ENCODE data around the gene FRMD6.

FRMD6 gene

DNA sequence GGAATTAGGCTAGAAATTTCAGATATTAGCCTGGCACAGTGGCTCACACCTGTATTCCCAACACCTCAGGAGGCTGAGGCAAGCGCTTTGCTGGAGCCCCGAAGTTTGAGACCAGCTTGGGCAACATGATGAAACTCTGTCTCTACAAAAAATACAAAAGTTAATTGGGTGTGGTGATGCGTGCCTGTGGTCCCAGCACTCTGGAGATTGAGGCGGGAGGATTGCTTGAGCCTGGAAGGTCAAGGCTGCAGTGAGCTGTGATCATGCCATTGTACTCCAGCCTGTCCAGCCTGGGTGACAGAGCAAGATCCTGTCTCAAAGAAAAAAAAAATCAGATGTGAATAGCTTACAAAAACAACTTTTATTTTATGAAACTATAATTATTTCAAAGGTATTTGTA is 15.1 kb downstream of the FRMD6 start:
- DNase-seq (ENCODE audit: low read depth in 2 of 2), result no peak

GRCh38 chr14:51668870-51669269 is 17.2 kb downstream of the FRMD6 start:
- DNase-seq (ENCODE audit: low read depth in 2 of 2), result no peak

DNA sequence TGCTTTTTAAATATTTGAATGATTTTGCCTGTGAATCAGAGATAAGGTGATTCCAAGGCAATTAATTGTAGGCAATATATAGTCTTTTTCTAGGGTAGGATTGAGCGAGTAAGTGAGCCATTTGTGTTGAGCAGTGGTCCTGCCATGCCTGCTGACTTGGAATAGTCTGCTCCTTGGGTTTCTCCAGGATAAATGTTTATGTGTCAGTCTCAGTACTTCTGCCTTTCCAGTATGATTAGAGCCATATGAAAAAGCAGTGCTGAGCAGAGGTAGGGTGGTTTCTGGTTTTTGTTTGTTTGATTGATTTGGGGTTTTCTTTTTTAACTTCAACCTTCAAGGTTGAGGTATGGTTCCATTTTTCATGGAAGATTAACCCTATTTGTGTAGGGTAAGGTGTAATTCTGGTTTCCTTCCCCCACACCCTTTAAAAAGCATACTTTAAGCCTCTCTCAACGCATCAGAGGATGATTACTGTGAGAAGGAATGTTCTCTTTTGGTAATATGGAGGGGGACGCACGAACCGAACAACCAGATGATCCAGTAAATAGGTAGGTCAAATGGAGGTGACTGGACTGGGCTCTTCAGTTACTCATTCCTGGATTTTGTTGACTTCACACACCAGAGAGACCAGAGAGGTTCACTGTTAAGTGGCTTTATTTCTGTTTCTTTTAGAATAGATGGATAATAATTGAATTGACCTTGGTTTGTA is 22.7 kb downstream of the FRMD6 start:
- DNase-seq (ENCODE audit: low read depth in 2 of 2), result no peak

- no peak for DNase-seq (ENCODE audit: low read depth in 2 of 2)
These were observed 24.8 kb downstream of the FRMD6 start for GRCh38 chr14:51676549-51676948.

DNA sequence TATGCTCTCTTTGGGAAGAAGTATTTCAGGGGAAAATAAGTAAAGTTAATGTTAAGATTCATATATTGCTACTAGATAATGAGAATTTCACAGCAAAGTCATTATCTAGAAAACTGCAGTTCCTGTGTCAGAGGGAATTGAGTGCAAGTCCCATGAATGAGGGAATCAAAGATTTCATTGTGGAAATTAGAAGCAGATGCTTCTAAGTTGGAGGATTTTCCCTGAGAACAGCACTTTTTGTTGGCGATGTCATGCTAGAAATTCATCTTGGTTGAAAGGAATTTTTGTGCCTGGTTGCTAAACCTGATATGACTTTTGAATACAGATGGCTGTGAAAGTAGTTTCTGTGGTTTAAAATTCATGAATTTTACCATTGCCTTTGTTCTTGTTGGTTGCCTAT is 25.6 kb downstream of the FRMD6 start:
- no peak for DNase-seq (ENCODE audit: low read depth in 2 of 2)

DNA sequence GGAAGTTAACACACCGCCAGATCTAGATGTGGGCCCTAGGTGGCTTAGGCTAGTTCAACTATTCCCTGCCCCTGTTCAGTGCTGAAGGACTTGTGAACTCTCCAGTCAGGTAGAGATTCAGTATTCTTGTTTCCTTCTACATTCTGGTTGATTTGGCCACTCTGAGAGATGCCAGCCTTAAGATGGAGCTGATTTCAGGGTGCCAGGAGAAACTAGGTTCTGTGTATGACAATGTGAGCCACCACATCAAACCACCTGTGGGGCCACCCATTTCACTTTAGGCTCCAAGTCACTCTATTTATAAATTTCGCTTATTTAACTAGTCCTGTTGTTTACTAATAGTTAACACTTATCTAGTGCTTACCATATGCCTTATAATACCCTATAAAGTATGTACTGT is 26.0 kb downstream of the FRMD6 start:
- no peak for DNase-seq (ENCODE audit: low read depth in 2 of 2)

GRCh38 chr14:51680031-51680430 is 28.3 kb downstream of the FRMD6 start:
- DNase-seq (ENCODE audit: low read depth in 2 of 2), result no peak

DNA sequence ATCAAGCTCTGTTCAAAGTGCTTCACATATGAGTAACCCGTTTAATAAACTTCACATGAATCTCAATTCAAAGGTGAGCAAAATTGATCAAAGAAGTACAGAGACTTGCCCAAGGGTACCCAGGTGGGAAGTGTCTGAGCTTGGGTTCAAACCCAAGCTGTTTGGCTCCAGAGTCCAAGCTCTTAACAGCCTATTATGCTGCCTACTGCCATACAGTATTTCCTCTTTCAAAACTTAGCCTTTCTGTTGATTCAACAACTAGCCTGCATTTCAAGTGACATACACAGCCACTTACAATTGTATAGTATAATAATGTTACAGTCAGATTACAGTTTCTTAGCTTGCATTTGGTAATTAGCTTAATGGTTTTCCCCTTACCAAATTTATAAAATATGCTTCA is 29.7 kb downstream of the FRMD6 start:
- DNase-seq (ENCODE audit: low read depth in 2 of 2), result no peak

GRCh38 chr14:51682411-51682810 is 30.7 kb downstream of the FRMD6 start:
- no peak for DNase-seq (ENCODE audit: low read depth in 2 of 2)

DNA sequence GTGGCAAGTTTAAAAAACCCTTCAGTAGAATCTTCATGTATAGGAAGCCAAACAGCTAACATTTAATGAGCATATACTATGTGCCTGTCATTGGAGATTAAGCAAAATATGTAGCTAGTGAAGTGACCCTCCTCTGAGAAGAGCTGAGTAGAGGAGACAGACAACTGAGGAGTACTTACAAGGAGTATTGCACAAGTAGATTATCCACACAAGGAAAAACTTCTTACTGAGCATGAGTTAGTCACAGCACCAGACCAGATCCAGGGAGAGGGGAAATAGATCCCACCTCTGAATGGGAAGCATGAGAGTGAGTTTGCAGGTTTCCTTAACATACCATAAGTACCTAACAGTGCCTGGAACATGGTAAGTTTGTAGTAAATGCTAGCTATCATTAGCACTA is 33.0 kb downstream of the FRMD6 start:
- no peak for DNase-seq (ENCODE audit: low read depth in 2 of 2)

DNA sequence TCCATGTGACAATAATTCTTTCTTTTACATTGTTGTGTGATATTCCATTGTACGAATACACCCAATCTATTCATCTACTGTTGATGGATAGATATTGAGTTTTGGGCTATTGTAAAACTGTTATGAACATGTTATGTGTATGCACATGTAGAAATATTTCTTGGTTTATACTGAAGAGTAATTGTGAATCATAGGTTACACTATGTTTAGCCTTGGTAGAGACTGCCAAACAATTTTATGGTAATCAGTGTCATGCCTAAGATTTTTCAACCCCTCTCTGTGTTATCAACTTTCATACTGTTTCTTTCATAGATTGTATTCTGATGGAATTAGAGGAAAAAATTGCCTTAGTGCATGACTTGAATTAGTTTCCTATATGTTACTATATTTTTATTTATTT is 39.5 kb downstream of the FRMD6 start:
- no peak for DNase-seq (ENCODE audit: low read depth in 2 of 2)

DNA sequence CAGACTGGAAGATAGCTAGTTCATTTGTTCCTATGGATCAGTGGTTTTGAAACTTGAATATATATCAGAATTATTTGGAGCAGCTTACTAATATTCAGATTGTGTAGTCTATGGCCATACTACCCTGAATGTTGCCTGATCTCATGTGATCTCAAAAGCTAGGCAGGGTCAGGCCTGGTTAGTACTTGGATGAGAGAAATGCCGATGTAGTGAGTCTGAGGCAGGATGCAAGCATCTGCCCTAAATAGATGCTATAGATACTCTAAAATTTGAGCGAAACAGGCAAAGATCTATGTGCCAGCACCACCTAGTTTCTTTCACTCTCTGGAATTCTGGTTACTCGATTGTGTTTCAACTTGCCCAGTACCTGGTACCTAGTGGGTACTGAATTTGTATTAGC is 40.9 kb downstream of the FRMD6 start:
- DNase-seq (ENCODE audit: low read depth in 2 of 2), result no peak

- DNase-seq (ENCODE audit: low read depth in 2 of 2), result no peak
These were observed 46.1 kb downstream of the FRMD6 start for GRCh38 chr14:51697848-51698247.

DNA sequence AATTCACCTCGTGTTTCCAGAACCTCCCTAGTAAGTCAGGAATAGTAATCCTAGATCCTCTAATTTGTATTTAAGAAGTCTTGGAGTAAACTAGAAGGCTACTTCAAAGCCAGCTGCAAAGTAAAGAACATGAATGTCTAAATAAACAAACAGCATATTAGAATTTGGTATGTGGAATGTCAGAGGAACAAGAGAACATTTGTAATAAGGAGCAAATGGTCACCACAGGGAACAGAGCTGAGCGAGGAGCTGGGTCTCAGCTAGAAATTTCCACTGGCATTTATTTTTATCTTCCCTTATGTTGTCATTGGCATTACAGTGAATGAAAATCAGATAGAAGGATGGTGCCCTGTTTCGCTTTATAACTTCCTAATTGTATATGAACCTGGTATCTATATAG is 50.2 kb downstream of the FRMD6 start:
- no peak for DNase-seq (ENCODE audit: low read depth in 2 of 2)

DNA sequence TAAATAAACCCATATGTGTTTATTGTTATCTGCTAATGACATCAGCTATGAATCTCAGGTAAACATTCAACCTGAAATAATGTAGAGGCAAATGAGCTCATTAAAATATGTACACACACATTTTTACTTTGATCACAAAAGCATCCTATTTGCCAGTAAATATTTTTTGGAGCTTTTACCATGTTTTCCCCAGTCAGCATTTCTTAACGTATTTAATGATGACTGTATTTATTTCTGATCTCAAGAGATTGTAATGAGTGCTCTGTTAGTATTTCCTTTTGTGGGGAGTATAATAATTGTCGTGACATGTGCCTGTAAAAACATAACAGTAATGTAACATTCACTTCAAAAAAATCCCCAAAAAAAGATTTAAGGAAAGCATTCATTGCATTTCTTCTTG is 52.1 kb downstream of the FRMD6 start:
- no peak for DNase-seq (ENCODE audit: low read depth in 2 of 2)

DNA sequence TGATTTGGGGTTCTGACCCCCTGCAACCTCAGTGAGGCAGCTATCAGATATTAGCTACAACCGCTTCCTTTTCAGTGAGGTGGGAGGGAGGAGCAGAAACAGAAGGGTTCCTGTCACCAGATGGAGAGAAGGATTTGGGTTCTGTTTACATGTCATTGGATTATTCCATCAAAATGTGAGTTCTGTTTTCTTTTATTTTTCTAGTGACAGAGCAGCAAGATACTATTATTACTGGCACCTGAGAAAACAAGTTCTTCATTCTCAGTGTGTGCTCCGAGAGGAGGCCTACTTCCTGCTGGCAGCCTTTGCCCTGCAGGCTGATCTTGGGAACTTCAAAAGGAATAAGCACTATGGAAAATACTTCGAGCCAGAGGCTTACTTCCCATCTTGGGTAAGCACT is 52.8 kb downstream of the FRMD6 start:
- no peak for DNase-seq (ENCODE audit: low read depth in 2 of 2)

DNA sequence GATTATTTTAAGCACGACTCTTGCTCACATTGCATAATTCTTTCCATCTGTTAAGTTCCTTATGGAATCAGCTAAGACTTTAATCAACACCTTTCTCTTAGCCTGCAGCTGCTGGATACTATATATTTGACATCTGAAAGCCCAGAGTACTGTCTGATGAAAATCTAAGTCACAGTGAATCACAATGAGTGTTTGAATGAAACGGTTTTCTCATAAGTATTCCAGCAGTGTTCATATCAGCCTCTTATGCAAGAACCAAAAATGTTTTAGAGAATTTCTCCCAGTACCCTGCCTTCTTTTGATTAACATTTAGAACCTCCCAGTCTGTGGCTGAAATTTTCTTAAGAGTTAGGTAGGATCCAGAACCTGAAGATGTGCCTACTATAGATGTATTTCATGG is 55.6 kb downstream of the FRMD6 start:
- no peak for DNase-seq (ENCODE audit: low read depth in 2 of 2)

DNA sequence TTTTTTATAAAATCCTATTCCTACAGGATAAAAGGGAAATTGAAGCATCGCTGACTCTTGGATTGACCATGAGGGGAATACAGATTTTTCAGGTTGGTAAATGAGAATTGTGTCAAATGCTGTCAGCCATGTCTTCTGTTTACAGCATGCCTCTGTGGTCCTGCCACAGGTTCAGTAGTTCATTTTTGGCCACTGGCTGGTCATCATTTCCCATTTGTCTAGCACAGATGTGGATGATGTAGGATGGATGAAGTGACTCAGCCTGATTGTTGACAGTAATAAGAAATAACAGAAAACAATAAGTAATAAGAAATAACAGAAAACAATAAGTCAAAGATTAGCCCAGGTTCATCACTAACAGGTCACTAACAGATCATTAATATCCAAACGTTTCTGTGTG is 59.8 kb downstream of the FRMD6 start:
- DNase-seq (ENCODE audit: low read depth in 2 of 2), result no peak

DNA sequence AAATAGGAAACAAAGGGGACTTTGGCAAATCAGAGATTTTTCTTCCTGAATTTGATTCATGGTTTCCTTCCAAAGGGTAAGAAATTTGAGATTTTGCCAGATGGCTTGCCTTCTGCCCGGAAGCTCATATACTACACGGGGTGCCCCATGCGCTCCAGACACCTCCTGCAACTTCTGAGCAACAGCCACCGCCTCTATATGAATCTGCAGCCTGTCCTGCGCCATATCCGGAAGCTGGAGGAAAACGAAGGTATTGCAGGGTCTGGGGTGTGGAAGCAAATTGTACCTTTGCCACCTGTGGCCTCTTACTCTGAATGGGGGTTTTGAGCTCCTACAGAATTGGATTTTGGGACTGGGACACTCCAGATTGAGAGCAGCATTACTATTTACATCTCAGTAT is 63.5 kb downstream of the FRMD6 start:
- DNase-seq (ENCODE audit: low read depth in 2 of 2), result no peak

- no peak for DNase-seq (ENCODE audit: low read depth in 2 of 2)
These were observed 64.0 kb downstream of the FRMD6 start for GRCh38 chr14:51715742-51716141.

- no peak for DNase-seq (ENCODE audit: low read depth in 2 of 2)
These were observed 64.9 kb downstream of the FRMD6 start for GRCh38 chr14:51716610-51717009.

GRCh38 chr14:51717766-51718165 is 66.1 kb downstream of the FRMD6 start:
- DNase-seq (ENCODE audit: low read depth in 2 of 2), result no peak

DNA sequence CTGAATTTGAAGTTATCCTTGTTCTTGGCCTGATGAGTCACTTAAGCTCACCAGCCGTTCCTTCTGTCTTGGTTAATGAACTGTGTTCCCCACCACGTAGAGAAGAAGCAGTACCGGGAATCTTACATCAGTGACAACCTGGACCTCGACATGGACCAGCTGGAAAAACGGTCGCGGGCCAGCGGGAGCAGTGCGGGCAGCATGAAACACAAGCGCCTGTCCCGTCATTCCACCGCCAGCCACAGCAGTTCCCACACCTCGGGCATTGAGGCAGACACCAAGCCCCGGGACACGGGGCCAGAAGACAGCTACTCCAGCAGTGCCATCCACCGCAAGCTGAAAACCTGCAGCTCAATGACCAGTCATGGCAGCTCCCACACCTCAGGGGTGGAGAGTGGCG is 68.2 kb downstream of the FRMD6 start:
- no peak for DNase-seq (ENCODE audit: low read depth in 2 of 2)

DNA sequence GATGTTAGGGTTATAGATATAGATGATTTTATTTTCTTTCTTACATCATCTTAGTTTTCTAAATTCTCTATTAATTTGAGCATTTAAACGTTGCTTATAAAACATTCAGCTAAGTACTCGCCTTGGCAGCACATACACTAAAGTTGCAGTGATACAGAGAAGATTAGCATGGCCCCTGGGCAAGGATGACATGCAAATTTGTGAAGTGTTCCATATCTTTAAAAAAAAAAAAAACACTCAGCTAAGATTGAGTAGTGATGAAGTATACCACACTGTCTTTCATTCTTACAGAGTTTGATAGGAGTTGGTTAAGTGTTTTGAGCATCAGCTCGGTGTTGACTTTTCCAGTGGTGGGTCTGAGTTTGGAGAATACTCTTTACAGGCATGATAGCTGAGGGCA is 72.3 kb downstream of the FRMD6 start:
- no peak for DNase-seq (ENCODE audit: low read depth in 2 of 2)

Measured in stimulated activated CD4-positive, alpha-beta T cell treated with anti-CD3 and anti-CD28 coated beads, Interleukin-4, amount 100 ng/mL, for 48 hours (primary cell).